ENCODE results near the gene CDH4.

GRCh38 chr20:61909821-61910220, 657.8 kb downstream of the CDH4 start:
- TF ChIP-seq TEAD4 (CRISPR knock-in tag; IDR thresholded peaks at IDR 0.05) (no peak), CTCF (IDR thresholded peaks at IDR 0.05) (no peak), MLX (CRISPR knock-in tag; IDR thresholded peaks at IDR 0.05) (no peak), NR3C1 (CRISPR knock-in tag; conservative IDR thresholded peaks at IDR 0.05; ENCODE audit: low read depth) (no peak), ELF4 (CRISPR knock-in tag; IDR thresholded peaks at IDR 0.05; ENCODE audit: low read depth) (no peak), SMAD3 (CRISPR knock-in tag; IDR thresholded peaks at IDR 0.05; ENCODE audit: borderline replicate concordance) (no peak), HMGXB4 (CRISPR knock-in tag; IDR thresholded peaks at IDR 0.05) (no peak), CREB1 (CRISPR knock-in tag; IDR thresholded peaks at IDR 0.05) (no peak), SP1 (CRISPR knock-in tag; conservative IDR thresholded peaks at IDR 0.05) (no peak)
